Dedifferentiated amniotic fluid mesenchymal stem cell (primary cell): ENCODE measurements around the gene ORC1.

Experiments used
- DNase-seq: peaks from one replicate; pipeline ENCODE4 v3.0.0-alpha.2; 2016; ENCODE audit errors: extremely low spot score

ORC1 gene

GRCh38 chr1:52343979-52344378 is 60.2 kb downstream of the ORC1 start:
- no peak for DNase-seq

- no peak for DNase-seq
Measured at GRCh38 chr1:52341655-52342260, 62.5 kb downstream of the ORC1 start.

DNA sequence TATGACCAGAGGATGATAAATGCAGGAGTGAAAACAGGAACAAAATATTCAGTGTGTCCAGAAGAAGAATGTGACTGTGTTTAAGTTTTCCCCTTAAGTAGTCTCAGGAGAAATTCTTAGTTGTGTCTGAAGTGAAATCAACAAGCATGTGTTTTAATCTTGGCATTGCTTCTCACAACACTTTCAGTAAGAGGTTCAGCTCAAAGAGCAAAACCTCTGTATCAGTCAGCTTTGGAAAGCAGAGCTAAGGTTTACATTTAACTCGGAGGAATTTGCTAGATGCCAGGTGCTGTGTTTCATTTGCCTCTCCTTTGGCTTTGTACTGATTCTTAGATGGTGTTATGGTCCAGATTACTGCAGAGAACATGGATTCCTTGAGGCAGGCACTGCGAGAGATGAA is 66.8 kb downstream of the ORC1 start:
- no peak for DNase-seq

GRCh38 chr1:52334906-52335528 is 69.2 kb downstream of the ORC1 start:
- no peak for DNase-seq

GRCh38 chr1:52332411-52332810 is 71.8 kb downstream of the ORC1 start:
- no peak for DNase-seq

GRCh38 chr1:52328615-52329014 is 75.6 kb downstream of the ORC1 start:
- no peak for DNase-seq

DNA sequence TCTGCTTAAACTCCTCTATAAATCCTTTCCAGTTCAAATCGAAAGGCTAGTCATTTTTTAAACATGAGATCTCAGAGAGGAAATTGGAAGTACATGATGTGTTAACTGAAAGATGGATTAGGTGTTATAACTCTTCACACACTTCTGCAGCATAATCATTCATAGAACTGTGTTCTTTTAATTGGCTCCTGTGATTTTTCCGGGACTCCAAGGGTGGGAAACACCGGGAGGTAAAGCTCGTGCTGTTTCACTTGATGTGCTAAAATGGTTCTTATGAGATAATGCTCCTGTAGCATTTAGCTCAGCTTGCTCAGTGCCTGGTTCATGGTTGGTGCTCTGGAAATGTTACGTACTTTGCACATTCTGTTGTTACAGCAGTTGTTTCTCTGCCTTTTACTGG is 78.4 kb downstream of the ORC1 start:
- DNase-seq, result no peak

DNA sequence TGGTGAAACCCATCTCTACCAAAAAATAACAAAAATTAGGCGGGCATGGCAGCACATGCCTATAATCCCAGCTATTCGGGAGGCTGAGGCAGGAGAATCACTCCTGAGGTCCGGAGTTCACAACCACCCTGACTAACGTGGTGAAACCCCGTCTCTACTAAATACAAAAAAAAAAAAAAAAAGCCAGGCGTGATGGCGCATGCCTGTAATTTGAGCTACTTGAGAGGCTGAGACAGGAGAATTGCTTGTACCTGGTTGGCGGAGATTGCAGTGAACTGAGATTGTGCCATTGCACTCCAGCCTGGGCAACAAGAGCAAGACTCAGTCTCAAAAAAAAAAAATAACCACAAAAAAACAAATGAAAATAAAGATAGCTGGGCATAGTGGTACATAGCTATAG is 80.5 kb downstream of the ORC1 start:
- DNase-seq, result no peak
